HepG2 (cell line): Measurements from ENCODE around the gene PTPN12. TPM values are rescaled to one million over a fixed set of nuclear protein-coding genes. Genes with fewer than 3 reads are reported as not detected.

Experiments used
- AFF4 ChIP-seq: sonication (generic); formaldehyde crosslinking; IDR thresholded peaks from 2 replicates; pipeline ENCODE4 v1.4.0; 2020; ENCODE audit warnings: missing genetic modification reagents
- CCDC6 ChIP-seq: sonication (generic); formaldehyde crosslinking; IDR thresholded peaks from 2 replicates; pipeline ENCODE4 v1.8.1; 2022; ENCODE audit warnings: mild to moderate bottlenecking, missing genetic modification reagents, moderate library complexity
- E2F5 ChIP-seq: sonication (generic); formaldehyde crosslinking; conservative IDR thresholded peaks from 2 replicates; pipeline ENCODE4 v1.4.0; 2020; ENCODE audit warnings: missing genetic modification reagents
- ELF4 ChIP-seq: sonication (generic); formaldehyde crosslinking; IDR thresholded peaks from 2 replicates; pipeline ENCODE4 v1.5.0; 2020; ENCODE audit warnings: missing genetic modification reagents, mild to moderate bottlenecking, moderate library complexity, borderline replicate concordance
- JARID2 ChIP-seq: sonication (generic); formaldehyde crosslinking; IDR thresholded peaks from 2 replicates; pipeline ENCODE4 v1.8.1; 2023; ENCODE audit warnings: missing genetic modification reagents, inconsistent platforms; ENCODE audit not compliant: insufficient replicate concordance
- KLF9 ChIP-seq: IDR thresholded peaks from 2 replicates; pipeline ENCODE4 v1.6.1; 2016; ENCODE audit warnings: low read depth
- KMT2B ChIP-seq: IDR thresholded peaks from 2 replicates; pipeline ENCODE4 v1.6.1; 2016; ENCODE audit warnings: missing genetic modification reagents, missing compliant biosample characterization
- MTERF4 ChIP-seq: sonication (generic); formaldehyde crosslinking; IDR thresholded peaks from 2 replicates; pipeline ENCODE4 v1.8.0; 2023; ENCODE audit warnings: mild to moderate bottlenecking, missing genetic modification reagents
- RAD51 ChIP-seq: fragments of 450-650 bp; IDR thresholded peaks from 2 replicates; pipeline ENCODE4 v1.6.1; 2016; ENCODE audit warnings: borderline replicate concordance
- XRCC5 ChIP-seq: fragments of 200-400 bp; formaldehyde crosslinking; optimal IDR thresholded peaks from 2 replicates; pipeline ENCODE3; 2017; ENCODE audit warnings: mild to moderate bottlenecking, low read length
- ZNF333 ChIP-seq: sonication (generic); formaldehyde crosslinking; IDR thresholded peaks from 2 replicates; pipeline ENCODE4 v1.4.0; 2020; ENCODE audit warnings: mild to moderate bottlenecking, missing genetic modification reagents, borderline replicate concordance
- ZNF335 ChIP-seq: sonication (generic); formaldehyde crosslinking; IDR thresholded peaks from 2 replicates; pipeline ENCODE4 v1.4.0; 2020; ENCODE audit warnings: missing genetic modification reagents
- ZNF484 ChIP-seq: sonication (generic); formaldehyde crosslinking; IDR thresholded peaks from 2 replicates; pipeline ENCODE4 v1.5.1; 2020; ENCODE audit warnings: mild to moderate bottlenecking, low read depth, missing genetic modification reagents, borderline replicate concordance
- ZNF614 ChIP-seq: IDR thresholded peaks from 2 replicates; pipeline ENCODE4 v1.6.1; 2018; ENCODE audit warnings: missing biosample characterization, missing genetic modification reagents, inconsistent platforms, borderline replicate concordance
- ZNF7 ChIP-seq: IDR thresholded peaks from 2 replicates; pipeline ENCODE4 v1.6.1; 2016; ENCODE audit warnings: missing biosample characterization, missing genetic modification reagents
- ZNF792 ChIP-seq: IDR thresholded peaks from 2 replicates; pipeline ENCODE4 v1.6.1; 2016
- polyA plus RNA-seq, 8 experiments: library from polyadenylated mRNA; depleted of rRNA in 3 of 8; stranded (reverse) in 7 of 8; unstranded in 1 of 8; fragments of >200 nt; fragmentation: Illumina TruSeq in 4 of 8; extraction: Trizol in 4 of 8; gene quantifications; 2 replicates each; pipeline versions ENCODE4 v1.2.1 to v1.2.3, GENCODE V29; 2011 to 2016; ENCODE audit warnings: low read depth in 4 of 8, missing spikeins in 1 of 8, mixed read lengths in 1 of 8; ENCODE audit not compliant: insufficient read depth in 1 of 8
- total RNA-seq, 5 experiments: library from RNA; depleted of rRNA; stranded (reverse); fragments of >200 nt; fragmentation: Illumina TruSeq; extraction: Trizol; gene quantifications; 2 replicates each; pipeline ENCODE4 v1.2.3, GENCODE V29; 2016; ENCODE audit warnings: low read depth in 1 of 5
- TF ChIP-seq, protein P1 (sequence below): sonication (generic); formaldehyde crosslinking; IDR thresholded peaks from 2 replicates; pipeline ENCODE4 v1.5.1; 2020; ENCODE audit warnings: missing genetic modification reagents, mild to moderate bottlenecking, borderline replicate concordance
- TF ChIP-seq, protein P2 (sequence below): sonication (generic); formaldehyde crosslinking; IDR thresholded peaks from 2 replicates; pipeline ENCODE4 v1.4.0; 2020; ENCODE audit warnings: mild to moderate bottlenecking, missing genetic modification reagents
- TF ChIP-seq, protein P3 (sequence below): sonication (generic); formaldehyde crosslinking; IDR thresholded peaks from 2 replicates; pipeline ENCODE4 v1.8.0; 2022; ENCODE audit warnings: missing genetic modification reagents, low read depth, mild to moderate bottlenecking, borderline replicate concordance
- TF ChIP-seq, protein P4 (sequence below): sonication (generic); formaldehyde crosslinking; IDR thresholded peaks from 2 replicates; pipeline ENCODE4 v1.4.0; 2020; ENCODE audit warnings: low read depth, mild to moderate bottlenecking, missing genetic modification reagents

PTPN12 gene
- total and polyA plus RNA-seq, 2 of the 13 experiments (the other 11 are each of a cell fraction or from before 2014, with no cell fraction given) = 22.9 to 56.8 TPM

GRCh38 chr7:77536413-77537135 is 521 bp upstream of the PTPN12 start (continued):
- TF ChIP-seq XRCC5 = peak; percentile 11
- TF ChIP-seq KLF9 (CRISPR knock-in tag) = peak; percentile 83
- no peak for TF ChIP-seq JARID2 (CRISPR knock-in tag)
- 0 out of 2 replicates have a peak, but pooled peaks have one; percentile 43 for TF ChIP-seq MTERF4 (CRISPR knock-in tag)
- no peak for TF ChIP-seq E2F5 (CRISPR knock-in tag)
- TF ChIP-seq ZNF335 = 0 out of 2 replicates have a peak, but pooled peaks have one; percentile 25
- no peak for TF ChIP-seq ZNF484 (CRISPR knock-in tag)
- no peak for TF ChIP-seq RAD51
- TF ChIP-seq ZNF333 (CRISPR knock-in tag) = no peak
- peak; percentile 82 for TF ChIP-seq KMT2B (CRISPR knock-in tag)
- TF ChIP-seq, protein P1, sequence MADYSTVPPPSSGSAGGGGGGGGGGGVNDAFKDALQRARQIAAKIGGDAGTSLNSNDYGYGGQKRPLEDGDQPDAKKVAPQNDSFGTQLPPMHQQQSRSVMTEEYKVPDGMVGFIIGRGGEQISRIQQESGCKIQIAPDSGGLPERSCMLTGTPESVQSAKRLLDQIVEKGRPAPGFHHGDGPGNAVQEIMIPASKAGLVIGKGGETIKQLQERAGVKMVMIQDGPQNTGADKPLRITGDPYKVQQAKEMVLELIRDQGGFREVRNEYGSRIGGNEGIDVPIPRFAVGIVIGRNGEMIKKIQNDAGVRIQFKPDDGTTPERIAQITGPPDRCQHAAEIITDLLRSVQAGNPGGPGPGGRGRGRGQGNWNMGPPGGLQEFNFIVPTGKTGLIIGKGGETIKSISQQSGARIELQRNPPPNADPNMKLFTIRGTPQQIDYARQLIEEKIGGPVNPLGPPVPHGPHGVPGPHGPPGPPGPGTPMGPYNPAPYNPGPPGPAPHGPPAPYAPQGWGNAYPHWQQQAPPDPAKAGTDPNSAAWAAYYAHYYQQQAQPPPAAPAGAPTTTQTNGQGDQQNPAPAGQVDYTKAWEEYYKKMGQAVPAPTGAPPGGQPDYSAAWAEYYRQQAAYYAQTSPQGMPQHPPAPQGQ = no peak
- peak; percentile 58; the same call in 1 of the 2 replicates for TF ChIP-seq ZNF792
- peak; percentile 88 for TF ChIP-seq ZNF614 (CRISPR knock-in tag)
- TF ChIP-seq ELF4 (CRISPR knock-in tag) = no peak
- TF ChIP-seq, protein P2, sequence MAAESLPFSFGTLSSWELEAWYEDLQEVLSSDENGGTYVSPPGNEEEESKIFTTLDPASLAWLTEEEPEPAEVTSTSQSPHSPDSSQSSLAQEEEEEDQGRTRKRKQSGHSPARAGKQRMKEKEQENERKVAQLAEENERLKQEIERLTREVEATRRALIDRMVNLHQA (CRISPR knock-in tag) = no peak
- TF ChIP-seq, protein P3, sequence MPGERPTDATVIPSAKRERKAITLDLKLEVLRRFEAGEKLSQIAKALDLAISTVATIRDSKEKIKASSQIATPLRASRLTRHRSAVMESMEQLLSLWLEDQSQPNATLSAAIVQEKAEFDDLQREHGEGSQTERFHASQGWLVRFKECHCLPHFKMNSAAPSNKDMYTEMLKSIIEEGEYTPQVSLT = no peak
- TF ChIP-seq CCDC6 (CRISPR knock-in tag) = no peak
- TF ChIP-seq AFF4 = peak; percentile 67; the same call in 1 of the 2 replicates
- TF ChIP-seq, protein P4, sequence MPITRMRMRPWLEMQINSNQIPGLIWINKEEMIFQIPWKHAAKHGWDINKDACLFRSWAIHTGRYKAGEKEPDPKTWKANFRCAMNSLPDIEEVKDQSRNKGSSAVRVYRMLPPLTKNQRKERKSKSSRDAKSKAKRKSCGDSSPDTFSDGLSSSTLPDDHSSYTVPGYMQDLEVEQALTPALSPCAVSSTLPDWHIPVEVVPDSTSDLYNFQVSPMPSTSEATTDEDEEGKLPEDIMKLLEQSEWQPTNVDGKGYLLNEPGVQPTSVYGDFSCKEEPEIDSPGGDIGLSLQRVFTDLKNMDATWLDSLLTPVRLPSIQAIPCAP = no peak
- TF ChIP-seq ZNF7 (CRISPR knock-in tag) = no peak
